ENCODE measurements around the gene CLCA4. TPM values are rescaled to one million over a fixed set of nuclear protein-coding genes. Genes with fewer than 3 reads are reported as not detected.

CLCA4 gene
- total and polyA plus RNA-seq, 10 of the 15 experiments (the other 5 are each of a cell fraction or from before 2014, with no cell fraction given): 0.01 to 0.08 TPM; not detected in 8

DNA sequence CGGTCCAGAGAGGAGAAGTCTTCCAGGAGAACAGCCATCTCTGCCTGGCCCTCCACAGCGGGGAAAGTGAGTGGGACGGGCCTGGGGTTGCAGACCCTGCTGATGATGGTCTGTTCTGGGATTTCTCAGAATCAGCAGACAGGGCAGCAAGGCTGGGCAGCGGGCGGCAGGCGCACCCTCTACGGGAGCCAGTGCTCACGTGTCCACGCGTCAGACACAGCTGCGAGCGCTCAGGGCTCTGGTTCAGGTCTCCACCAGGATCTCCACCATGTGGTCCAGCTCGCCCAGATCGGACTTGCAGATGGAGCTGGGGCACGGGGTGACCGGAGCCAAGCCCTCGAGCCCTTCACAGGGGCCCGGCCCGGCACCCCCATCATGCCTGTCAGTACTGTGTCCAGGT is 5.5 kb downstream of the CLCA4 start:
- intact Hi-C loops (cut with micrococcal nuclease; ENCODE audit: unreplicated experiment): no loop called here
- no peaks in the 10 kb centered on the region for H3K27me3 ChIP-seq (replicated peaks in 1 of 2; ENCODE audit: control insufficient read depth in 2 of 2, insufficient read depth in 2 of 2, low read length in 1 of 2)
- no peaks in the 10 kb centered on the region for H3K9me3 ChIP-seq (replicated peaks; ENCODE audit: control insufficient read depth, insufficient read depth, low read length)
- no peak overlapping the region for H3K9ac ChIP-seq (ENCODE audit: control insufficient read depth, insufficient read depth, low read length)
- no peak for FAIRE-seq
- no peak overlapping the region for H3K4me2 ChIP-seq (ENCODE audit: control insufficient read depth, insufficient read depth)
- H3K36me3 ChIP-seq (ENCODE audit: control insufficient read depth in 2 of 2, insufficient read depth in 2 of 2, low read length in 1 of 2): no peaks in the 10 kb centered on the region
- RAD21 ChIA-PET (ENCODE audit: unreplicated experiment): no interaction called here
- no peak for DNase-seq (ENCODE audit: low read depth, low spot score)
- no peak for TF ChIP-seq RAD21 (IDR thresholded peaks at IDR 0.05; ENCODE audit: insufficient read depth, low read depth, low read length)
- no peak overlapping the region for H3K4me3 ChIP-seq
- H2AFZ ChIP-seq (ENCODE audit: control insufficient read depth, low read depth, low read length): no peak overlapping the region
- no peak for ATAC-seq
- SMC1A ChIA-PET (ENCODE audit: uncharacterized antibody, unreplicated experiment): no interaction called here
- no TSS peak for BruUV-seq (replicated peaks)
- POLR2A ChIA-PET: no interaction called here
- no peaks in the 10 kb centered on the region for H3K79me2 ChIP-seq (ENCODE audit: control insufficient read depth, insufficient read depth, low read length)
- in situ Hi-C loops (cut with MboI): no loop called here
- no peak overlapping the region for H3K27ac ChIP-seq (ENCODE audit: control insufficient read depth, insufficient read depth)
- H3K4me1 ChIP-seq (ENCODE audit: control insufficient read depth, insufficient read depth, low read length): no peaks in the 10 kb centered on the region
- 51% methylated on average over 19 of the region's 19 CpGs for WGBS (ENCODE audit: insufficient coverage, insufficient replicate concordance, low lambda C conversion rate, missing lambda C conversion rate)
- CTCF ChIA-PET: no interaction called here
- no peaks in the 10 kb centered on the region for H4K20me1 ChIP-seq (ENCODE audit: control insufficient read depth, insufficient read depth)

GRCh38 chr1:86557739-86558138 is 10.9 kb downstream of the CLCA4 start:
- 23% methylated on average over 2 of the region's 2 CpGs for WGBS (ENCODE audit: insufficient coverage, insufficient replicate concordance, low lambda C conversion rate, missing lambda C conversion rate)
- Histone ChIP-seq H3K27ac (ENCODE audit: control insufficient read depth, insufficient read depth) (no peak overlapping the region), H3K79me2 (ENCODE audit: control insufficient read depth, insufficient read depth, low read length) (no peaks in the 10 kb centered on the region), H3K9ac (ENCODE audit: control insufficient read depth, insufficient read depth, low read length) (no peak overlapping the region), H3K4me1 (ENCODE audit: control insufficient read depth, insufficient read depth, low read length) (no peaks in the 10 kb centered on the region), H3K36me3 (ENCODE audit: control insufficient read depth in 2 of 2, insufficient read depth in 2 of 2, low read length in 1 of 2) (no peaks in the 10 kb centered on the region), H3K4me2 (ENCODE audit: control insufficient read depth, insufficient read depth) (no peak overlapping the region), H3K4me3 (no peak overlapping the region), H4K20me1 (ENCODE audit: control insufficient read depth, insufficient read depth) (no peaks in the 10 kb centered on the region), H2AFZ (ENCODE audit: control insufficient read depth, low read depth, low read length) (no peak overlapping the region), H3K27me3 (replicated peaks in 1 of 2; ENCODE audit: control insufficient read depth in 2 of 2, insufficient read depth in 2 of 2, low read length in 1 of 2) (no peaks in the 10 kb centered on the region), H3K9me3 (replicated peaks; ENCODE audit: control insufficient read depth, insufficient read depth, low read length) (peaks cover 2% of the 10 kb centered on the region; the same call in 1 of the 3 replicates)
- RAD21 ChIA-PET (ENCODE audit: unreplicated experiment): no interaction called here
- CTCF ChIA-PET: no interaction called here
- POLR2A ChIA-PET: no interaction called here
- in situ Hi-C loops (cut with MboI) (no loop called here), intact Hi-C loops (cut with micrococcal nuclease; ENCODE audit: unreplicated experiment) (no loop called here)
- BruUV-seq (replicated peaks): no TSS peak
- FAIRE-seq (no peak), ATAC-seq (no peak), DNase-seq (ENCODE audit: low read depth, low spot score) (no peak)
- SMC1A ChIA-PET (ENCODE audit: uncharacterized antibody, unreplicated experiment): interaction anchor here (1.5 kb wide), 1 partner anchor 14 kb away, joined by 3 read pairs; no protein-coding TSS in a partner anchor
- TF ChIP-seq E2F8 (IDR thresholded peaks at IDR 0.05; ENCODE audit: low read depth, partially characterized antibody) (no peak), SUZ12 (IDR thresholded peaks at IDR 0.05; ENCODE audit: unreplicated experiment) (no peak), POLR2AphosphoS2 (IDR thresholded peaks at IDR 0.05; ENCODE audit: low read depth, low read length) (no peak), PAX8 (IDR thresholded peaks at IDR 0.05) (no peak), ESRRA (IDR thresholded peaks at IDR 0.05; ENCODE audit: low read length) (no peak), IRF4 (IDR thresholded peaks at IDR 0.05; ENCODE audit: low read depth, low read length) (no peak), RAD21 (IDR thresholded peaks at IDR 0.05; ENCODE audit: insufficient read depth, low read depth, low read length) (no peak), BHLHE40 (IDR thresholded peaks at IDR 0.05; ENCODE audit: borderline replicate concordance in 1 of 2, low read depth in 2 of 2, low read length in 1 of 2) (no peak), BMI1 (IDR thresholded peaks at IDR 0.05; ENCODE audit: borderline replicate concordance) (no peak), GATAD2B (conservative IDR thresholded peaks at IDR 0.05; ENCODE audit: low read depth) (no peak), POLR2AphosphoS5 (IDR thresholded peaks at IDR 0.05; ENCODE audit: low read length) (no peak), NFIC (IDR thresholded peaks at IDR 0.05; ENCODE audit: low read depth, low read length) (no peak)
- TF ChIP-seq, protein P1, sequence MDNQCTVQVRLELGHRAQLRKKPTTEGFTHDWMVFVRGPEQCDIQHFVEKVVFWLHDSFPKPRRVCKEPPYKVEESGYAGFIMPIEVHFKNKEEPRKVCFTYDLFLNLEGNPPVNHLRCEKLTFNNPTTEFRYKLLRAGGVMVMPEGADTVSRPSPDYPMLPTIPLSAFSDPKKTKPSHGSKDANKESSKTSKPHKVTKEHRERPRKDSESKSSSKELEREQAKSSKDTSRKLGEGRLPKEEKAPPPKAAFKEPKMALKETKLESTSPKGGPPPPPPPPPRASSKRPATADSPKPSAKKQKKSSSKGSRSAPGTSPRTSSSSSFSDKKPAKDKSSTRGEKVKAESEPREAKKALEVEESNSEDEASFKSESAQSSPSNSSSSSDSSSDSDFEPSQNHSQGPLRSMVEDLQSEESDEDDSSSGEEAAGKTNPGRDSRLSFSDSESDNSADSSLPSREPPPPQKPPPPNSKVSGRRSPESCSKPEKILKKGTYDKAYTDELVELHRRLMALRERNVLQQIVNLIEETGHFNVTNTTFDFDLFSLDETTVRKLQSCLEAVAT (IDR thresholded peaks at IDR 0.05): no peak

Measured in GM12878 (cell line).